Peyer's patch (tissue), 4 donors: ENCODE measurements around the gene SNX8.

ENCODE experiments used
- POLR2A ChIP-seq, 2 donors: fragments of 450-650 bp; IDR thresholded peaks; one replicate each; pipeline ENCODE4 v1.5.1; 2017; ENCODE audit warnings: antibody characterized with exemption in 2 of 2, mild to moderate bottlenecking in 2 of 2, moderate library complexity in 2 of 2
- TF ChIP-seq, protein P1 (sequence below), 6 experiments: fragments of 450-650 bp in 4 of 6; fragments of 200-600 bp in 2 of 6; sonication (generic) in 1 of 6; IDR thresholded peaks; one replicate each; pipeline ENCODE4 v1.5.1; 2017 to 2019; ENCODE audit warnings: antibody characterized with exemption in 6 of 6, mild to moderate bottlenecking in 3 of 6, moderate library complexity in 1 of 6

GRCh38 chr7:2279896-2280295 lies 34.3 kb downstream of the SNX8 start:
- TF ChIP-seq, protein P1, sequence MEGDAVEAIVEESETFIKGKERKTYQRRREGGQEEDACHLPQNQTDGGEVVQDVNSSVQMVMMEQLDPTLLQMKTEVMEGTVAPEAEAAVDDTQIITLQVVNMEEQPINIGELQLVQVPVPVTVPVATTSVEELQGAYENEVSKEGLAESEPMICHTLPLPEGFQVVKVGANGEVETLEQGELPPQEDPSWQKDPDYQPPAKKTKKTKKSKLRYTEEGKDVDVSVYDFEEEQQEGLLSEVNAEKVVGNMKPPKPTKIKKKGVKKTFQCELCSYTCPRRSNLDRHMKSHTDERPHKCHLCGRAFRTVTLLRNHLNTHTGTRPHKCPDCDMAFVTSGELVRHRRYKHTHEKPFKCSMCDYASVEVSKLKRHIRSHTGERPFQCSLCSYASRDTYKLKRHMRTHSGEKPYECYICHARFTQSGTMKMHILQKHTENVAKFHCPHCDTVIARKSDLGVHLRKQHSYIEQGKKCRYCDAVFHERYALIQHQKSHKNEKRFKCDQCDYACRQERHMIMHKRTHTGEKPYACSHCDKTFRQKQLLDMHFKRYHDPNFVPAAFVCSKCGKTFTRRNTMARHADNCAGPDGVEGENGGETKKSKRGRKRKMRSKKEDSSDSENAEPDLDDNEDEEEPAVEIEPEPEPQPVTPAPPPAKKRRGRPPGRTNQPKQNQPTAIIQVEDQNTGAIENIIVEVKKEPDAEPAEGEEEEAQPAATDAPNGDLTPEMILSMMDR (IDR thresholded peaks at IDR 0.05), result no peak
- TF ChIP-seq POLR2A (IDR thresholded peaks at IDR 0.05), result no peak
